ENCODE data around the gene DHRSX.
"Not testable (repeated sequence)": the region's sequence is repeated elsewhere in the genome, so short reads cannot be mapped to it uniquely, and the experiment has no call there.

DHRSX gene

DNA sequence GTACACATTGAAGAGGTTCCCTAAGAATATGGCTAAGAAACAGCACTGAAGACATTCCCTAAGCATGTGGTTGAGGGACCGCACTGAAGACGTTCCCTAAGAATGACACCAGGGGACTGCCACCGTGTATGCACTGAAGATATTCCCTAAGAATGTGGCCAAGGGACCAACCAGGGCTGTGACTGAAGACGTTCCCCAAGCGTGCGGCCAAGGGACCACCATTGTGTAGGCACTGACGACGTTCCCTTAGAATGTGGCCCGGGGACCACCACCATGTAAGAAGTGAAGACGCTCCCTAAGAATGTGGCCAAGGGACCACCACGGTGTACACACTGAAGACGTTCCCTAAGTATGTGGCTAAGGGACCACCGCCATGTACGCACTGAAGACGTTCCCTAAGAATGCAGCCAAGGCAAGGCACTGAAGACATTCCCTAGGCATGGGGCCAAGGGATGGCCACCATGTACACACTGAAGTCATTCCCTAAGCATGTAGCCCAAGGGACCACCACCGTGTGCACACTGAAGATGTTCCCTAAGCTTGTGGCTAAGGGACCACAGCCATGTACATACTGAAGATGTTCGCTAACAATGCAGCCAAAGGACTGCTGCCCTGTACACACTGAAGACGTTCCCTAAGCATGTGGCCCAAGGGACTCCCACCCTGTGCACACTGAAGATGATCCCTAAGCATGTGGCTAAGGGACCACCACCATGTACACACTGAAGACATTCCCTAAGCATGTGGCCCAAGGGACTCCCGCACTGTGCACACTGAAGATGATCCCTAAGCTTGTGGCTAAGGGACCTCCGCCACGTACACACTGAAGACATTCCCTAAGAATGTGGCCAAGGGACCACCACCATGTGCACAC, 22.0 kb downstream of the DHRSX start:
- ChIA-PET CTCF (no interaction called here), POLR2A (no interaction called here)
- no peak overlapping the region for H3K4me3 ChIP-seq (ENCODE audit: low read depth, low read length)
- no peak for TF ChIP-seq CTCF (IDR thresholded peaks at IDR 0.05; ENCODE audit: insufficient read depth, low read length, missing control alignments)
- DNase-seq (ENCODE audit: low read depth, low spot score), result no peak

GRCh38 chrX:2477313-2477712, 23.5 kb downstream of the DHRSX start:
- H3K4me3 ChIP-seq (ENCODE audit: low read depth, low read length); DNase-seq (ENCODE audit: low read depth, low spot score); CTCF ChIA-PET; POLR2A ChIA-PET: not testable (repeated sequence)

DNA sequence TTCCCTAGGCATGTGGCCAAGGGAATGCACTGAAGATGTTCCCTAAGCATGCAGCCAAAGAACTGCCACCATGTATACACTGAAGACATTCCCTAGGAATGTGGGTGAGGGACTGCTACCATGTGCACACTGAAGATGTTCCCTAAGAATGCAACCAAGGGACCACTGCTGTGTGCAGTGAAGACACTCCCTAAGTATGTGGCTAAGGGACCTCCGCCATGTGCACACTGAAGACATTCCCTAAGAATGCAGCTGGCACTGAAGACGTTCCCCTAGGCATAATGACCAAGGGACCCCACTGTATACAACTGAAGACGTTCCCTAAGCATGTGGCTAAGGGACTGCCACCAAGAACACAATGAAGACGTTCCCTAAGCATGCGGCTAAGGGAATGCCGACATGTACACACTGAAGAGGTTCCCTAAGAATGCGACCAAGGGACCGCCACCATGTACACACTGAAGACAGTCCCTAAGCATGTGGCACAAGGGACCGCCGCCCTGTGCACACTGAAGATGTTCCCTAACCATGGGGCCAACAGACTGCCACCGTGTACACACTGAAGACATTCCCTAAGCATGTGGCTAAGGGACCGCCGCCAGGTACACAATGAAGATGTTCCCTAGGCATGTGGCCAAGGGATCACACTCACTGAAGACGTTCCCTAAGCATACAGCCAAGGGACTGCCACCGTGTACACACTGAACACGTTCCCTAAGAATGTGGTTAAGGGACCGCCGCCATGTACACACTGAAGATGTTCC, 25.6 kb downstream of the DHRSX start:
- no peak for TF ChIP-seq CTCF (IDR thresholded peaks at IDR 0.05; ENCODE audit: insufficient read depth, low read length, missing control alignments)
- ChIA-PET POLR2A (no interaction called here), CTCF (no interaction called here)
- H3K4me3 ChIP-seq (ENCODE audit: low read depth, low read length), result no peak overlapping the region
- no peak for DNase-seq (ENCODE audit: low read depth, low spot score)

DNA sequence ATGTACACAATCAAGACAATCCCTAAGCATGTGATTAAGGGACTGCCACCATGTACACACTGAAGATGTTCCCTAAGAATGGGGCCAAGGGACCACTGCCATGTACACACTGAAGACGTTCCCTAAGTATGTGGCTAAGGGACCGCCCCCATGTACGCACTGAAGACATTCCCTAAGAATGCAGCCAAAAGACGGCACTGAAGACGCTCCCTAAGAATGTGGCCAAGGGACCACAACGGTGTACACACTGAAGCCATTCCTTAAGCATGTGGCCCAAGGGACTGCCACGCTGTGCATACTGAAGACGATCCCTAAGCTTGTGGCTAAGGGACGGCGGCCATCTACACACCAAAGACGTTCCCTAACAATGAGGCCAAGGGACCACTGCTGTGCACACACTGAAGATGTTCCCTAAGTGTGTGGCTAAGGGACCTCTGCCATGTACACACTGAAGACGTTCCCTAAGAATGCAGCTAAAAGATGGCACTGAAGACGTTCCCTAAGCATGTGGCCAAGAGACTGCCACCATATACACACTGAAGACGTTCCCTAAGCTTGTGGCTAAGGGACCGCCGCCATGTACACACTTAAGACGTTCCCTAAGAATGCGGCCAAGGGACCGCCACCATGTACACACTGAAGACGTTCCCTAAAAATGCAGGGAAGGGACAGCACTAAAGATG, 26.4 kb downstream of the DHRSX start:
- TF ChIP-seq CTCF (IDR thresholded peaks at IDR 0.05; ENCODE audit: insufficient read depth, low read length, missing control alignments), result no peak
- H3K4me3 ChIP-seq (ENCODE audit: low read depth, low read length), result no peak overlapping the region
- DNase-seq (ENCODE audit: low read depth, low spot score), result no peak
- POLR2A ChIA-PET, result no interaction called here
- CTCF ChIA-PET, result no interaction called here

- POLR2A ChIA-PET; H3K4me3 ChIP-seq (ENCODE audit: low read depth, low read length); CTCF ChIA-PET; DNase-seq (ENCODE audit: low read depth, low spot score): not testable (repeated sequence)
Measured at GRCh38 chrX:2473064-2473463, 27.7 kb downstream of the DHRSX start.

DNA sequence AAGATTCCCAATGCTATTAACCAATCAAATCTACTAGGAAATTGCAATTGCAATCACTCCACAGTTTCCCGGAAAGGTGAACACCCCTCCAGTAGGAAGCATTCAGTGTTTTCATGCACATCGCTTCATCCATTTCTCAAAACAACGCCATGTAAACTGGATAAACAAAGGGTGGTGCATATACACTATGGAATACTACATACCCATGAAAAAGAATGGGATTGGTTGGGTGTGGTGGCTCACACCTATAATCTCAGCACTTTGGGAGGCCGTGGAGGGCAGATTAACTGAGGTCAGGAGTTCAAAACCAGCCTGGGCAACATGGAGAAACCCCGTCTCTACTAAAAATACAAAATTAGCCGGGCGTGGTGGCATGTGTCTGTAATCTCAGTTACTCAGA, 29.1 kb downstream of the DHRSX start:
- no peak for TF ChIP-seq CTCF (IDR thresholded peaks at IDR 0.05; ENCODE audit: insufficient read depth, low read length, missing control alignments)
- no peak for DNase-seq (ENCODE audit: low read depth, low spot score)
- CTCF ChIA-PET, result no interaction called here
- POLR2A ChIA-PET, result no interaction called here
- H3K4me3 ChIP-seq (ENCODE audit: low read depth, low read length), result no peak overlapping the region

DNA sequence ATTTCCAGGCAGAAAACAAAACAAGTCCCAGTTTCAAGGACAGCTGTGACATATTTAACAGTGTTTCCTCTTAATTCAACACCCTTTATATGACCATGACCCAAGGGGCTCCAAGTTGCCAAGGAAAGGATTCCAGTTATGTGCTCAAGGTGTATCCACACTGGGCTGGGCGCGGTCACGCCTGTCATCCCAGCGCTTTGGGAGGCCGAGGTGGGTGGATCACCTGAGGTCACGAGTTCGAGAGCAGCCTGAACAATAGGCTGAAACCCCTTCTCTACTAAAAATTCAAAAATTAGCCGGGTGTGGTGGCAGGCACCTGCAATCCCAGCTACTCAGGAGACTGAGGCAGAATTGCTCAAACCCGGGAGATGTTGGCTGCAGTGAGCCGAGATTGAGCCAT, 29.6 kb downstream of the DHRSX start:
- CTCF ChIA-PET; H3K4me3 ChIP-seq (ENCODE audit: low read depth, low read length); POLR2A ChIA-PET; DNase-seq (ENCODE audit: low read depth, low spot score): not testable (repeated sequence)

DNA sequence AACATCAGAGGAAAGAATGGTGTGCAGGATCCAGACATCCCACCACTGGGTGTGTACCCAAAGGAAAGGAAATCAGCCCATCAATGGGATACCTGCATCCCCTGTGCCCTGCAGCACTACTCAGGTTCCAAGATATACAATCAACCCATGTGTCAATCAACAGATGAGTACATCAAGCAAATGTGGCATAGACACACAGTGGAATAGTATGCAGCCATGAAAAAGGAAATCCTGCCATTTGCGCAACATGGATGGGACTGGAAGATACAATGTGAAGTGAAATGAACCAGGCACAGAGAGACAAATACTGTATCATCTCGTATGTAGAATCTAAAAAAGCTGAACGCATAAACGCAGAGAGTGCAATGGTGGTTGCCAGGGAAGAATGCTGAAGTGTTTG, 30.9 kb downstream of the DHRSX start:
- H3K4me3 ChIP-seq (ENCODE audit: low read depth, low read length); DNase-seq (ENCODE audit: low read depth, low spot score); CTCF ChIA-PET; POLR2A ChIA-PET: not testable (repeated sequence)
